GM12878 (cell line): ENCODE data around the gene NCL. TPM values are rescaled to one million over a fixed set of nuclear protein-coding genes. Genes with fewer than 3 reads are reported as not detected.

ENCODE experiments used
- ATAC-seq: fragments of 200-7000 bp; cut with Tn5 transposase; 3 replicates; pipeline ENCODE4 v1.9.1; 2020; ENCODE audit warnings: mild to moderate bottlenecking, moderate library complexity
- BruUV-seq: library from RNA; stranded (reverse); fragments of 400-500 nt; replicated peaks from 2 replicates; lab custom pipeline; 2021; lab: Mats Ljungman, UMichigan
- CTCF ChIA-PET: fragments of 300-600 bp; sonication (Branson Sonifier 250); formaldehyde crosslinking; extraction: SDS; loops from one replicate; lab custom pipeline; 2021; ENCODE audit warnings: inconsistent platforms; lab: Yijun Ruan, JAX
- POLR2A ChIA-PET: fragments of 350-600 bp; formaldehyde crosslinking; extraction: SDS; loops from one replicate; lab custom pipeline; 2021; ENCODE audit warnings: inconsistent platforms; lab: Charles Lee
- RAD21 ChIA-PET: fragments of 300-600 bp; sonication (Branson Sonifier 250); formaldehyde crosslinking; loops from one replicate; lab custom pipeline; 2023; ENCODE audit warnings: antibody characterized with exemption; ENCODE audit not compliant: unreplicated experiment; lab: Charles Lee
- SMC1A ChIA-PET: fragments of 300-600 bp; sonication (Branson Sonifier 250); formaldehyde crosslinking; loops from one replicate; lab custom pipeline; 2023; ENCODE audit not compliant: unreplicated experiment, uncharacterized antibody; lab: Charles Lee
- DNase-seq: peaks from one replicate; pipeline ENCODE4 v3.0.0-alpha.2; 2011; ENCODE audit warnings: low read depth, low spot score
- FAIRE-seq: peaks from 3 replicates; lab custom pipeline; 2011; peaks lifted over from hg19 to GRCh38; lab: Jason Lieb, UNC
- H2AFZ ChIP-seq: 2 replicates; pipeline ENCODE4 v1.6.0; 2011; ENCODE audit warnings: low read depth, low read length, control low read depth; ENCODE audit not compliant: control insufficient read depth
- H3K27ac ChIP-seq: 2 replicates; pipeline ENCODE4 v1.5.1; 2011; ENCODE audit warnings: control low read depth; ENCODE audit not compliant: control insufficient read depth, insufficient read depth
- H3K27me3 ChIP-seq, 2 experiments: replicated peaks in 1 of 2; 2 replicates each; pipeline versions ENCODE4 v1.6.0 to v1.6.1; 2011; ENCODE audit warnings: low read length in 1 of 2; ENCODE audit not compliant: control insufficient read depth in 2 of 2, insufficient read depth in 2 of 2
- H3K36me3 ChIP-seq, 2 experiments: 2 replicates each; pipeline ENCODE4 v1.5.1; 2011; ENCODE audit warnings: low read length in 1 of 2; ENCODE audit not compliant: control insufficient read depth in 2 of 2, insufficient read depth in 2 of 2
- H3K4me1 ChIP-seq: 2 replicates; pipeline ENCODE4 v1.6.1; 2011; ENCODE audit warnings: mild to moderate bottlenecking, low read length, moderate library complexity, mixed read lengths; ENCODE audit not compliant: control insufficient read depth, insufficient read depth
- H3K4me2 ChIP-seq: 2 replicates; pipeline ENCODE4 v1.6.0; 2011; ENCODE audit warnings: control low read depth; ENCODE audit not compliant: control insufficient read depth, insufficient read depth
- H3K4me3 ChIP-seq: fragments of 200-600 bp; sonication (generic); 2 replicates; pipeline ENCODE4 v1.5.1; 2016
- H3K79me2 ChIP-seq: 2 replicates; pipeline ENCODE4 v1.6.0; 2011; ENCODE audit warnings: low read length; ENCODE audit not compliant: control insufficient read depth, insufficient read depth
- H3K9ac ChIP-seq: 2 replicates; pipeline ENCODE4 v1.8.0; 2011; ENCODE audit warnings: low read length, control low read depth, mixed read lengths; ENCODE audit not compliant: control insufficient read depth, insufficient read depth
- H3K9me3 ChIP-seq: replicated peaks from 3 replicates; pipeline ENCODE4 v1.5.1; 2011; ENCODE audit warnings: mild to moderate bottlenecking, low read length; ENCODE audit not compliant: control insufficient read depth, insufficient read depth
- H4K20me1 ChIP-seq: 2 replicates; pipeline ENCODE4 v1.6.0; 2011; ENCODE audit not compliant: control insufficient read depth, insufficient read depth
- CEBPB ChIP-seq, 2 experiments: fragments of 150-350 bp in 1 of 2; IDR thresholded peaks; 2 replicates each; pipeline ENCODE4 v1.6.1; 2012 to 2014; ENCODE audit warnings: low read depth in 2 of 2, low read length in 2 of 2, borderline replicate concordance in 1 of 2, inconsistent platforms in 1 of 2
- CREB1 ChIP-seq: IDR thresholded peaks from 2 replicates; pipeline ENCODE4 v1.6.1; 2012; ENCODE audit warnings: low read depth, mild to moderate bottlenecking, inconsistent platforms
- CUX1 ChIP-seq: IDR thresholded peaks from 2 replicates; pipeline ENCODE4 v1.6.1; 2012; ENCODE audit warnings: improper control_type of control experiment, low read depth, low read length; ENCODE audit not compliant: insufficient replicate concordance
- ELK1 ChIP-seq: IDR thresholded peaks from 2 replicates; pipeline ENCODE4 v1.6.1; 2012; ENCODE audit warnings: low read depth, low read length, improper control_type of control experiment
- POU2F2 ChIP-seq: IDR thresholded peaks from 3 replicates; pipeline ENCODE4 v1.6.1; 2011; ENCODE audit warnings: low read depth, mild to moderate bottlenecking, low read length, borderline replicate concordance
- RFX5 ChIP-seq: IDR thresholded peaks from 2 replicates; pipeline ENCODE4 v1.6.1; 2011; ENCODE audit warnings: low read depth, low read length, improper control_type of control experiment
- SIN3A ChIP-seq: IDR thresholded peaks from 2 replicates; pipeline ENCODE4 v1.6.1; 2012; ENCODE audit warnings: low read depth, low read length, improper control_type of control experiment
- SIX5 ChIP-seq: IDR thresholded peaks from 2 replicates; pipeline ENCODE4 v1.6.1; 2011; ENCODE audit warnings: mild to moderate bottlenecking, low read depth, low read length, moderate library complexity; ENCODE audit not compliant: severe bottlenecking
- WGBS: methylation state at CpG from one replicate; pipeline ENCODE4 v1.1.6; 2016; ENCODE audit warnings: low lambda C conversion rate; ENCODE audit not compliant: insufficient replicate concordance, insufficient coverage; ENCODE audit errors: missing lambda C conversion rate; 5-methylcytosine and 5-hydroxymethylcytosine counted together
- in situ Hi-C: fragments of 300-500 bp; cut with MboI; formaldehyde crosslinking; loops from 9 replicates; pipeline ENCODE4 v1.14.3; 2018; ENCODE audit warnings: mixed read lengths
- intact Hi-C: fragments of 100-400 bp; cut with micrococcal nuclease; formaldehyde crosslinking; loops from one replicate; pipeline ENCODE4 v1.14.2; 2022; ENCODE audit not compliant: unreplicated experiment
- polyA plus RNA-seq, 11 experiments: library from polyadenylated mRNA; depleted of rRNA in 4 of 11; unstranded in 6 of 11; stranded (reverse) in 5 of 11; fragments of >200 nt; fragmentation: Nextera tagmentation in 4 of 11; fragmentation: Illumina TruSeq in 1 of 11; extraction: Ambion mirVana in 4 of 11; extraction: Trizol in 1 of 11; gene quantifications; 1 replicate in 1 of 11; 2 replicates in 10 of 11; pipeline versions ENCODE4 v1.2.1 to v1.2.3, GENCODE V29; 2011 to 2016; ENCODE audit warnings: inconsistent platforms in 2 of 11, missing spikeins in 2 of 11, low read depth in 1 of 11
- total RNA-seq, 4 experiments: library from RNA; depleted of rRNA in 3 of 4; stranded (reverse); fragments of >200 nt in 3 of 4; fragmentation: Illumina TruSeq in 1 of 4; extraction: Trizol in 1 of 4; gene quantifications; 2 replicates each; pipeline versions ENCODE4 v1.2.1 to v1.2.3, GENCODE V29; 2013 to 2021

Gene NCL
- total and polyA plus RNA-seq, 10 of the 15 experiments (the other 5 are each of a cell fraction or from before 2014, with no cell fraction given) = 123 to 1,207 (median 529) TPM

GRCh38 chr2:231467613-231468530 lies 3.6 kb upstream of the NCL start (continued):
- TF ChIP-seq CUX1 (no peak), POU2F2 (no peak)

GRCh38 chr2:231467016-231467545 lies 2.8 kb upstream of the NCL start:
- CTCF ChIA-PET = interaction anchor here (1.1 to 9.2 kb wide), 4 partner anchors 9 to 145 kb away, joined by 3 to 98 read pairs (median 11); no protein-coding TSS in a partner anchor
- intact Hi-C loops = no loop called here
- TF ChIP-seq SIN3A (no peak), RFX5 (no peak), CREB1 (no peak), SIX5 (no peak), ELK1 (no peak), CEBPB (IDR thresholded peaks at IDR 0.05; ENCODE audit: borderline replicate concordance in 1 of 2, low read depth in 2 of 2, low read length in 2 of 2) (no peak)

More at GRCh38 chr2:231467016-231467545, 2.8 kb upstream of the NCL start:
- ATAC-seq (no peak), FAIRE-seq (no peak), DNase-seq (no peak)
- BruUV-seq = no TSS peak
- H3K4me2 ChIP-seq = no peak overlapping the region
- peaks cover 0 to 12% of the 10 kb centered on the region in 2 experiments; a peak in 3 of 4 replicates for H3K36me3 ChIP-seq
- H3K4me1 ChIP-seq = peaks cover 9% of the 10 kb centered on the region
- no peak overlapping the region for H3K4me3 ChIP-seq
- WGBS = 71% methylated on average over 4 of the region's 4 CpGs
- H3K9ac ChIP-seq = no peak overlapping the region
- H2AFZ ChIP-seq = no peak overlapping the region
- H3K79me2 ChIP-seq = peaks cover 33% of the 10 kb centered on the region
- H3K27ac ChIP-seq = no peak overlapping the region
- peaks cover 6% of the 10 kb centered on the region; the same call in 1 of the 2 replicates for H4K20me1 ChIP-seq
- ChIA-PET SMC1A (interaction anchor here (3.4 kb wide), 1 partner anchor 9 kb away, joined by 11 read pairs; no protein-coding TSS in a partner anchor), RAD21 (interaction anchor here (1.6 to 1.9 kb wide), 2 partner anchors 9 to 14 kb away, joined by 4 to 5 read pairs; no protein-coding TSS in a partner anchor), POLR2A (interaction anchor here (0.9 to 4.1 kb wide), 4 partner anchors 10 to 23 kb away, joined by 3 to 48 read pairs (median 13); no protein-coding TSS in a partner anchor)
- in situ Hi-C loops = no loop called here
- H3K9me3 ChIP-seq = no peaks in the 10 kb centered on the region
- H3K27me3 ChIP-seq = no peaks in the 10 kb centered on the region
